Tibial artery (tissue), 4 donors: ENCODE measurements around the gene PIK3C2G.

ENCODE experiments used
- DNase-seq, 2 donors: peaks; one replicate each; pipeline ENCODE4 v3.0.0-alpha.2; 2019
- H3K27ac ChIP-seq, 2 donors: fragments of 200-600 bp; sonication (generic) in 1 of 2; 1 replicate in 1 of 2; 2 replicates in 1 of 2; pipeline ENCODE4 v1.5.1; 2018 to 2019; ENCODE audit warnings: mild to moderate bottlenecking in 1 of 2
- H3K27me3 ChIP-seq, 2 donors: fragments of 200-600 bp; sonication (generic) in 1 of 2; one replicate each; pipeline versions ENCODE4 v1.5.1 to v1.6.0; 2016 to 2019
- H3K36me3 ChIP-seq, 3 donors: fragments of 200-600 bp; sonication (generic) in 2 of 3; one replicate each; pipeline ENCODE4 v1.5.1; 2016 to 2019; ENCODE audit warnings: mild to moderate bottlenecking in 2 of 3
- H3K4me1 ChIP-seq, 4 donors: fragments of 200-600 bp; sonication (generic) in 2 of 4; 1 replicate in 3 of 4; 2 replicates in 1 of 4; pipeline ENCODE4 v1.5.1; 2016 to 2019
- H3K4me3 ChIP-seq, 2 donors: fragments of 200-600 bp; sonication (generic) in 1 of 2; 1 replicate in 1 of 2; 2 replicates in 1 of 2; pipeline ENCODE4 v1.5.1; 2018 to 2019; ENCODE audit warnings: mild to moderate bottlenecking in 2 of 2
- H3K9me3 ChIP-seq, 3 donors: fragments of 200-600 bp; sonication (generic) in 1 of 3; one replicate each; pipeline ENCODE4 v1.5.1; 2016 to 2019
- CTCF ChIP-seq, 2 experiments: fragments of 200-600 bp in 1 of 2; fragments of 450-650 bp in 1 of 2; IDR thresholded peaks; one replicate each; pipeline ENCODE4 v1.5.1; 2017 to 2019; ENCODE audit warnings: antibody characterized with exemption in 2 of 2, mild to moderate bottlenecking in 1 of 2, moderate library complexity in 1 of 2
- intact Hi-C: fragments of 100-400 bp; cut with DNase I; formaldehyde crosslinking; loops from one replicate; pipeline ENCODE4 v1.15.0; 2023; ENCODE audit warnings: low total_unique reads

The PIK3C2G gene

GRCh38 chr12:18411453-18411852, 150.1 kb downstream of the PIK3C2G start:
- DNase-seq: no peak

GRCh38 chr12:18414671-18415070, 153.4 kb downstream of the PIK3C2G start:
- Histone ChIP-seq H3K27me3 (no peaks in the 10 kb centered on the region), H3K36me3 (no peaks in the 10 kb centered on the region), H3K4me1 (no peaks in the 10 kb centered on the region), H3K9me3 (no peaks in the 10 kb centered on the region), H3K27ac (no peak overlapping the region), H3K4me3 (no peak overlapping the region)
- intact Hi-C loops: no loop called here
- TF ChIP-seq CTCF (IDR thresholded peaks at IDR 0.05): no peak
- DNase-seq: no peak

More at GRCh38 chr12:18411453-18411852, 150.1 kb downstream of the PIK3C2G start:
- H3K4me1 ChIP-seq: no peaks in the 10 kb centered on the region
- intact Hi-C loops: no loop called here
- H3K27ac ChIP-seq: no peak overlapping the region
- H3K4me3 ChIP-seq: no peak overlapping the region
- H3K9me3 ChIP-seq: no peaks in the 10 kb centered on the region
- no peaks in the 10 kb centered on the region for H3K27me3 ChIP-seq
- no peaks in the 10 kb centered on the region for H3K36me3 ChIP-seq
- no peak for TF ChIP-seq CTCF (IDR thresholded peaks at IDR 0.05)

- H3K27me3 ChIP-seq: no peaks in the 10 kb centered on the region
- no peaks in the 10 kb centered on the region for H3K4me1 ChIP-seq
- H3K27ac ChIP-seq: no peak overlapping the region
- TF ChIP-seq CTCF (IDR thresholded peaks at IDR 0.05): no peak
- no peak for DNase-seq
- H3K9me3 ChIP-seq: no peaks in the 10 kb centered on the region
- no peak overlapping the region for H3K4me3 ChIP-seq
- intact Hi-C loops: no loop called here
- no peaks in the 10 kb centered on the region for H3K36me3 ChIP-seq
Measured at GRCh38 chr12:18415227-18415626, 153.9 kb downstream of the PIK3C2G start.

- Histone ChIP-seq H3K27ac (no peak overlapping the region), H3K4me3 (no peak overlapping the region), H3K9me3 (no peaks in the 10 kb centered on the region), H3K27me3 (no peaks in the 10 kb centered on the region), H3K36me3 (no peaks in the 10 kb centered on the region), H3K4me1 (no peaks in the 10 kb centered on the region)
- TF ChIP-seq CTCF (IDR thresholded peaks at IDR 0.05): no peak
- intact Hi-C loops: no loop called here
- no peak for DNase-seq
Measured at GRCh38 chr12:18416412-18416811, 155.1 kb downstream of the PIK3C2G start.

- no peaks in the 10 kb centered on the region for H3K27me3 ChIP-seq
- H3K9me3 ChIP-seq: no peaks in the 10 kb centered on the region
- H3K4me3 ChIP-seq: no peak overlapping the region
- H3K4me1 ChIP-seq: no peaks in the 10 kb centered on the region
- H3K36me3 ChIP-seq: no peaks in the 10 kb centered on the region
- intact Hi-C loops: no loop called here
- H3K27ac ChIP-seq: no peak overlapping the region
- DNase-seq: no peak
- TF ChIP-seq CTCF (IDR thresholded peaks at IDR 0.05): no peak
Measured at GRCh38 chr12:18419311-18419710, 158.0 kb downstream of the PIK3C2G start.

- no peak overlapping the region for H3K27ac ChIP-seq
- no peaks in the 10 kb centered on the region for H3K4me1 ChIP-seq
- no peaks in the 10 kb centered on the region for H3K27me3 ChIP-seq
- H3K9me3 ChIP-seq: no peaks in the 10 kb centered on the region
- intact Hi-C loops: no loop called here
- no peaks in the 10 kb centered on the region for H3K36me3 ChIP-seq
- no peak for DNase-seq
- no peak for TF ChIP-seq CTCF (IDR thresholded peaks at IDR 0.05)
- H3K4me3 ChIP-seq: no peak overlapping the region
Measured at GRCh38 chr12:18421867-18422266, 160.5 kb downstream of the PIK3C2G start.
